Non-pigmented ciliary epithelial cell (primary cell): ENCODE data around the gene DIP2B.
A peak's percentile ranks its signal among the peaks of the same experiment; 100 is the strongest.

Experiments
- DNase-seq: peaks from one replicate; pipeline ENCODE4 v3.0.0-alpha.2; 2010; ENCODE audit warnings: low read depth

DIP2B gene

DNA sequence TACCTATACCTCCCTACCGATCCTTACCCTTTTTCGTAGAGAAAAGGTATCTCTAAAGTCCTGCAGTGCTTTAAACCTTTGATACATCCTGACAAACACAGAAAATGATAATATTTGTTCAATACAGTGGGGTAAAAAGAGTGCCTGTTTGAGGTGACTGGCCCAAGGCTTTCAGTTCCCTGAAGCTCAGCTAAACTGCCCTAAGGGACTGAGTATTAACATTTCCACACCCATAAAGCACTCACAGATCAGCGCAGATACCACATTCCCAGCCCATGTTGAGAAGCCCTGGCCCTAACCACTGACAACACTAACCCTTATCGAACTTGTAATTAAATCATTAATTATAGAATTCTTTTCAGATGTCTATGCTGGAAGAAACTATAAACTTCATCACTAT, 108.7 kb downstream of the DIP2B start:
- DNase-seq: no peak

GRCh38 chr12:50614167-50614759, 109.5 kb downstream of the DIP2B start:
- no peak for DNase-seq

DNA sequence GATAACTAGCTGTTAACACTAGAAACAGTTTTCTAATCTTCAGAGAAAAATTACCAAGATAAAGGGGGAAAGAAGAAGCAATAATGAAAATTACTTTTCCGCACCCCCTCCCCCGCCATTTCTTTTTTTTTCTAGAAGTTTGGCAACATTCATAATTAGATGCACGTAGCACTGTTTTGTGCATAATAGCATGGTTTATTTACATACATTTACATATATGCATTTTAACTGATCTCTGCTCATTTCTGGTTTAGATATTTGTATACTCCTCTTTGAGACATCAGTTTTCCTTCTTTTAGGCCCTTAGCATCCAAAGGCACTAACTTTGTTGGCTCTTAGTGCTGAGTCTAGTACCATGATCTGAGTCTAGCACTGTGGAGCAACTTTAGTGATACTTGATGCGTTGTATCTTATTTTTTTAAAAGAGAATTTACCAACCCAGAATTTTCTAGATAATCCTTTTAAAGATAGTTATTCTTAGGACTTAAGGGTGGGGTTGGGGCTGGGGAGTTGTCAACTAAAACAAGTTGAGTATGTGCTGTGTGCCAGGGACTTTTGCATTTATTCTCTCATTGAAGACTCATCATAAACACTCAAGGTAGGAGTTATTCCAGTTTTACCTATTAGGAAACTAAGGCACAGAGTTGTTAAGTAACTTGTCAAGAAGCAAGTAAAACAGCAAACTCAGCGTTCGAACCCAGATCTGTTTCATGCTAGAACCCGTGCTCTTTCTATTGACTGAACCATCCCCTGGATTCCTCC, 110.5 kb downstream of the DIP2B start:
- DNase-seq: no peak

DNA sequence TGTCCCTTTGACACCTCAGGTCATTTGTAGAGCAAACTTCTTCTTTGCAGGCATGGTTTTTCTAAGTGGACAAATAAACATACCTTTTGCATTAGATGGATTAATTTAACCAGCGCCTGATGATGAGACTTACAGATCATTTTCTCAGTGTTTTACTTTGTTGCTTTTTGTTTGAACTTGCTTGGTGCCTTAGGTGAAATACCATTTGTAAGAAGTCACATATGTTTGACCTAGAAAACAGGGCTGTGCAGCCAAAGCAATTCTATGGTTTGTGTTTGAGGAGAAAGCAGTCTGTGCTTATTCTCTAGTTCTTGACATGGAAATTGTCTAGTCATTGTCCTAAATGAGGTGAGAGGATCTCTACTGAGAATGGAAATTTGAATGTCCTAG, 111.1 kb downstream of the DIP2B start:
- DNase-seq: no peak

GRCh38 chr12:50617657-50618056, 112.9 kb downstream of the DIP2B start:
- no peak for DNase-seq

DNA sequence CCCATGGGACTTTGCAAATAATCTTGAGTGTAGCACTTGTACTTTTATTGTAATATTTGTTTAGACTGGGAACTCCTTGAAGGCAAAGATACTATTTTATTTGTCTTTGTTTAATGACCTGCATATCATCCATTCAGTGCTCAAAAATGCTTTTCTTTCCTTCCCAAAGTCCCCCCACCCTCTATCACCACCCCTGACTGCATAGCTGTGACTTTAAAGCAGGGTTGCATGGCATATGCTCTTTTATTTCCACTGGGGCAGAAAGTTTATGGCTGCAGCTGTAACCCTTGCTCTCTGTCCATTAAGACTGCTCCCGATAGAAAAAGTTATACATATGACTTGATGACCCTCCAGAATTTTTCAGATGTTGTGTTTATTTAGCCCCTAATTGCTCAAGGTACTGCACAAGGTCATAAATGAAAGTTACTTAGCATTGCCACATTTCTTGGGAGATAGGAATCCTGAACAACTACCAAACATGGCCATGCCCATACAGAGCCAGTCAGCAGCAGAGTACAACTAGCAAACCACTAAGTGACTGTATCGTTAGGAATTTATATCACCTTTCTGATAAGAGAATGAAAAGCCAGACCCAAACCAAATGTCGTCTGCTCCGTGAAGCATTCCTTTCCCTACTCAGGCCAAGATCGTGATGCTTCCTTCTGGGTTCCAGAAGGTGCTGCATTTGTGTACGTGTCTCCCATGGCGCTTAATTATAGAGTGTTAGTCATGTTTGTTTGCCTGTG, 114.3 kb downstream of the DIP2B start:
- no peak for DNase-seq

GRCh38 chr12:50619610-50619958, 114.8 kb downstream of the DIP2B start:
- DNase-seq: no peak

GRCh38 chr12:50620109-50620977, 115.6 kb downstream of the DIP2B start:
- DNase-seq: peak; percentile 90

GRCh38 chr12:50620978-50621360, 116.2 kb downstream of the DIP2B start:
- no peak for DNase-seq

DNA sequence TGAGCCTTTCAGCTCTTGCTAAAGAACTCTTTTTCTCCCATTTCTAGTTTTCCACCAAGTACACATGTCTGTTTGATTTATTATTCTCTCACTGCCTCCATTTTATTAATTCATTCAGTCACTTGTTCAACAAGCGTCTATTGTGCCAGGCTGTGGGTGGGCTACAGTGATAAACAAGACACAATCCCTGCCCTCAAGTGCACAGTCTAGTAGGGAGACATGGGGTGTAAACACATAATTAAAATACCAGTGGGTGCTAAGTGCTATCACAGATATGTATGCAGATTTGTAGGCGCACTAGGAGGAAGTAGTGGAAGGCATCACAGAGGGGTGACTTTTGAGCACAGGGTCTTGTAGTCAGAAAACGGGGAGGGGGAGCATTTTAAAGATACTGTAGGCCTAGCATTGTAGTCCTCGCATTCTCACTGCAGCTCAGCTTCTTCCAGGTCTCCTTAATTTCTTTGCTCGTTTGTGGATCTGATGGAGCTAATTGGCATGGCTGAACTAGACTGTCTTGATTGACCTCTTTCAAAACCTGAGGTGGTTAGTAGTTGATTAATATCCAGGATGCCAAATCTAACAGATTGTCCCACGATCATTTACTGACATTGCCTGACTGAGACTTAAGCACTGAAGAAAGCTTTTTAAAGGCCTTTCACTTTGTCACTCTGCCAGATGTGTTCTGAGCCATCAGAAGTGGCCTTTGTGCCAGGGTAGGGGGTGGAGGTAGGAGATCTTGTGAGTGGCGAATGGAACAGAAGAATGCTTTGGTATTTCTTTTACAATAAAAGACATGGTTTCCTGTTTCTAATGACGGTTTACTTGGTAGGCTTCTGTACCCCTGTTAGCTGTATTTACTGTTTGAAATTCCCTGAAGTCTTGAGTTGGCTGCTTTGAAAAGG, 116.9 kb downstream of the DIP2B start:
- no peak for DNase-seq

DNA sequence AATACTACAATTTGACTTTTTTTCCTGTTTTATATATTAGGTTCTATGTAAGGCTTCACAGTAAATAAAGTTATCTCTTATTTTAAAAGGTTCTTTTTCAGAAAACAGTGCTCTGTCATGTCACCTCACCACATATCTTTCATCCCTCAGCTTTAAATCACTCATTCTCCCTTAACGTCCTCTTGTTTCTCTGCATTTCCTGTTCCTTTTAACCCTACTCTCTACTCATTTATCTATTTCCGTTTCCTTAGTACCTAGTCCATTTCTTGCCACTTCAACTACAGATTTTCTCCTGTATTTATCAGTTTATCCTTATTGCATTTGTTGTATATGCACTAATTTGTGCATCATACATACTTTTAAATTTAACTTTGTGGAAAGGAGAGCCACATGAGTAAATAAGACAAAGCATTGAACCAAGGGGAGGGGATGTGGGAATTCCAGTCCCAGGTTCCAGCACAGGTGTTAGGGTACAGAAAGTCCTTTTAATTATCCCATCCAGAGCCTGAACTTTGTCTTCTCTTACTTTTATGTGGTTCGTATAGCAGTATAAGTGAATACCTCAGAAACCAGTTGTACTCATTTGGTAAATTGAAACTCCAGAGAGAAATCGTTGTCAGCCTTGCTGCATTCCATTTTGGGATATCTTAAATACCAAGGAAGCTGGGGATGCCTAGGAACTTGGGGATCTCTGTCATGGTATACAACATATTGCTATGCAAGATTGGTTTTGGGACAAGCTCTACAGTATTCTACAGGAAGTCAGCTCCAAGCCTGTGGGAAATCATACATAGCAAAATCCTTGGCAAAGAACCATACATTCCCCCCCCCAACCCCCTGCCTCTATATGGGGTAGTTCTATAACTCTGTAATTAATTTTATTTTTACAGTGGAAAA, 120.5 kb downstream of the DIP2B start:
- no peak for DNase-seq

DNA sequence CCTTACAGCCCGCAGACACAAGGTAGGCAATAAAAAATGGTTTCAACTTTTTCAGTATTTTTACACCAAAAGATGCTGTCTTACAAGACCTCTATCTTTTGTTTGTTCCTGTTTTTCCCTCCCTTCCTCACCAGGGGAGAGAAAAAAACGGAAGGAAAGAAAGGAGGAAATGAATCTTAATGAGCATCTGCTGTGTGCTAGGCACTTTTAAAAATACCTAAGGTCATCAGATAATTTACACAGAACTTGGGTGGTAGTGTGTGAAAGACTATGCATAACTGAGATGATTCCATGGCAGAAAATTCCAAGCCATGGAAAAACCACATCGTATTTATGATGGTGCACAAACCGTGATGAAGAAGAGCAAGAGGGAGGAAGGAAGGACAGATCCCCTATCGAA, 121.2 kb downstream of the DIP2B start:
- DNase-seq: no peak

DNA sequence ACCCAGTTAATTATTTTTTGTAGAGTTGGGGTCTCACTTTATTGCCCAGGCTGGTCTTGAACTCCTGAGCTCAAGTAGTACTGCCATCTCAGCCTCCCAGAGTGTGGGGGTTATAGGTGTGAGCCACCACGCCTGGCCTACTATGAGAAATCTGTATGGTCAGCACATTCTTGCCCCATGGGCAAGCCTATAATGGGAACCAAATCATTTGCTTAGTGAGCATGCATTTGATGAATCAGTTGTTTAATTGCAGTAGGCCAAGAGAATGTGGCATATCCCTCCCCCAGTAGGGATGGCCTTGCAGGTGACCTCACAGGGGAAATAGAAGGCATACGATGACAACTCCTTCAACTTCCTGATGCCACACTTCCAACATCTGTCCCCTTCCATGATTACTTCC, 122.7 kb downstream of the DIP2B start:
- DNase-seq: no peak

GRCh38 chr12:50628394-50628793, 123.6 kb downstream of the DIP2B start:
- no peak for DNase-seq

DNA sequence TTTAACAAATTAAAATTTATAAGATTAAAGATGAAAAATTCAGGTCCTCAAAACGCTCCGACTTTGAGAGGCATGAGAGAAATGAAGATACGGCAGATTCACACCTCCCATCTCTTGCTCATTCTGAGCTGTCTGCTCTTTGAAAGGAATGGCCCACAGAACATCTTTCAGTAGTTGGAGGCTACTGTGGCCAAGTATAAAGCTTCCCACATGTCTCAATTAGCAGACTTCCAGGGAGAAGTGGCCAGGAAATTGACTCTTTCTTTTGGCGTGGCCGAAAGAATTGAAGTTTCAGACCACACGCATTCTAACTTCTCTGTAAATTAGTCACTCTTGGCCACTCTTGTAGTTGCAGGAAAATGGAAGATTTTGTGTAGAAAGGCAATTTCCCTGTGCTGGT, 129.2 kb downstream of the DIP2B start:
- no peak for DNase-seq

- no peak for DNase-seq
Observed at GRCh38 chr12:50634379-50634778, 129.6 kb downstream of the DIP2B start.

DNA sequence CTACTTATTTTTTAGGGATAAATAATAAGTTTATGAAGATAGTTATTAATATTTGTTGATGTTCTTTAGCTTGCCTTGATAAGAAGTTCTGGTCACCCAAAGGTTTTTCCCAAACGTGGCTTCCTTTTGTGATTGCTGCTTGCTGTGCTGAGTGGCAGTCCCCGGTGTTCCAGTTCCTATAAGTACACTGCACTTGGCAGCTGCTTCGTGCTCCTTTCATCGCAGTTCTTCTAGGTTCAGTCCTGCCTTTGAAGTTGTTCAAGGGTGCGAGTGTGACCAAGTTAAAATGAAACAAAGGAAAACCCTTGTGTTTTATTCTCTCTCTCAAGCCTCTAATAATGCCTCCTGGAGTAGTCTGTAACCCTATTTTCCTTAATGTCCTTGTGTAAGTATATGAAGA, 130.6 kb downstream of the DIP2B start:
- DNase-seq: no peak

- no peak for DNase-seq
Observed at GRCh38 chr12:50635857-50636256, 131.1 kb downstream of the DIP2B start.

DNA sequence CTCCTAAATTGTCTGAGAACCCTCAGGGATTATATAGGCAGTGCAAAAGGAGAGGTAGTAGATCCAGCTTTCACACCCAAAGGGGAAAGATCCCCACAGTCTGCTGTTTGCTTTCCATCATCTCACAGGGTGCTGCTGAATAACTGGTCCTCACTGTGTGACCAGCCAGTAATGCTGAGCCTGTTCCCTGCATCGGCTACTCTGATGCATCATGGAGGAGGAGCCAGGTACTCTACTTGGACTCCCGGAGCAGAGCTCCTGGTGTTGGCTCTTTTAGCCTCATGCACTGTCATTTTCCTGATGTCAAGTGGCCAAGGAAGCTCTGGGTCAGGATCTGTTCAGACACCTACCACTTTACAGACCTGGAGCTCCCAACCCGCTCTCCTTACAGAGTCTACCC, 131.7 kb downstream of the DIP2B start:
- DNase-seq: no peak

DNA sequence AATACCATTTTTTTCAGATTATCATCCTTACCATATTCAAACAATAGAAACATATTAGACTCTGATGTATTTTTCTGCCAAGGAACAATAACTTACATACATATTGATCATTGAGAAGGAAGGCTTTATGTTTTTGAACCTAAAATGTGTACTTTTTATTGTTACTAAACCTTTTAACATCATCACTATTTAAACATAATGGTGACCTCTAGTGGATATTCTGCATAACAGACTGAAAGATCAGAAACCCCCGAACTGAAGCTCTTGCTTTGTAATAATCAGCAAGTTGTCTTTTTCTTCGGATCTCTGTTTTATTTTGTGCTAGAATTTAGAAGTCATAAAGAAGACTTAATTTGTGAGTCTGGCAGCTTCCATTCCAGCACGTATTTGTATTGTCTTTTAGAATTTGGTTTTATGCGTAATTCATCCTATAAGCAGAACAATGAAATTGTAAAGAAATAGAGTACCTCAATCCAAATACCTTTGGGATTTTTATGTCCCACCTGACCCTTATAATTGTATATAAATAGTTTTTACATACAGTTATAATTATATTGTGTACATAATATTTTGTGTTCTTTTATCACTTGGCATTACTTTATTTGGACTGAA, 133.2 kb downstream of the DIP2B start:
- DNase-seq: no peak
